ENCODE measurements around the gene CST4.

- TF ChIP-seq PATZ1 (CRISPR knock-in tag; IDR thresholded peaks at IDR 0.05; ENCODE audit: borderline replicate concordance): no peak
- TF ChIP-seq RARB (CRISPR knock-in tag; IDR thresholded peaks at IDR 0.05): no peak
- no peak for TF ChIP-seq ZNF565 (CRISPR knock-in tag; conservative IDR thresholded peaks at IDR 0.05; ENCODE audit: low read depth)
- no peak for TF ChIP-seq CSRNP3 (CRISPR knock-in tag; IDR thresholded peaks at IDR 0.05)
- no peak for TF ChIP-seq ZFP3 (CRISPR knock-in tag; IDR thresholded peaks at IDR 0.05)
- no peak for TF ChIP-seq CSDC2 (CRISPR knock-in tag; IDR thresholded peaks at IDR 0.05)
- no peak for TF ChIP-seq TSHZ2 (CRISPR knock-in tag; IDR thresholded peaks at IDR 0.05)
- TF ChIP-seq ARNTL (CRISPR knock-in tag; IDR thresholded peaks at IDR 0.05; ENCODE audit: borderline replicate concordance, low read depth): no peak
Observed at GRCh38 chr20:23659989-23660837, 28.6 kb downstream of the CST4 start.

Measured in SK-N-SH treated with all-trans-retinoic acid at 6 μM for 48 hours (cell line).